GM12892 (cell line): ENCODE measurements around the gene NOTCH2.

Experiments used
- POLR2A ChIP-seq: IDR thresholded peaks from 2 replicates; pipeline ENCODE4 v1.6.1; 2011; ENCODE audit warnings: low read depth, low read length, control low read depth
- POLR2AphosphoS5 ChIP-seq: IDR thresholded peaks from 2 replicates; pipeline ENCODE4 v1.6.1; 2011; ENCODE audit warnings: low read depth, low read length, control low read depth
- TAF1 ChIP-seq: IDR thresholded peaks from 2 replicates; pipeline ENCODE4 v1.6.1; 2011; ENCODE audit warnings: low read depth, mild to moderate bottlenecking, control low read depth, low read length, borderline replicate concordance

GRCh38 chr1:119862276-119862675 is 207.2 kb downstream of the NOTCH2 start:
- TF ChIP-seq POLR2A, result no peak
- TF ChIP-seq POLR2AphosphoS5, result no peak
- TF ChIP-seq TAF1, result no peak
